PC-3 (cell line): ENCODE data around the gene FAM163A.

Experiments used
- EZH2 ChIP-seq: fragments of 300-600 bp; sonication (generic); IDR thresholded peaks from one replicate; pipeline ENCODE4 v1.6.1; 2017; ENCODE audit warnings: antibody characterized with exemption, mild to moderate bottlenecking, low read length; ENCODE audit not compliant: unreplicated experiment
- EZH2phosphoT487 ChIP-seq: fragments of 300-600 bp; sonication (generic); IDR thresholded peaks from 2 replicates; pipeline ENCODE4 v1.6.1; 2018; ENCODE audit warnings: mild to moderate bottlenecking, antibody characterized with exemption, low read length, borderline replicate concordance
- TF ChIP-seq, protein P1 (sequence below): fragments of 300-600 bp; sonication (generic); conservative IDR thresholded peaks from 2 replicates; pipeline ENCODE4 v1.5.1; 2017; ENCODE audit warnings: antibody characterized with exemption, low read depth, mild to moderate bottlenecking, low read length

DNA sequence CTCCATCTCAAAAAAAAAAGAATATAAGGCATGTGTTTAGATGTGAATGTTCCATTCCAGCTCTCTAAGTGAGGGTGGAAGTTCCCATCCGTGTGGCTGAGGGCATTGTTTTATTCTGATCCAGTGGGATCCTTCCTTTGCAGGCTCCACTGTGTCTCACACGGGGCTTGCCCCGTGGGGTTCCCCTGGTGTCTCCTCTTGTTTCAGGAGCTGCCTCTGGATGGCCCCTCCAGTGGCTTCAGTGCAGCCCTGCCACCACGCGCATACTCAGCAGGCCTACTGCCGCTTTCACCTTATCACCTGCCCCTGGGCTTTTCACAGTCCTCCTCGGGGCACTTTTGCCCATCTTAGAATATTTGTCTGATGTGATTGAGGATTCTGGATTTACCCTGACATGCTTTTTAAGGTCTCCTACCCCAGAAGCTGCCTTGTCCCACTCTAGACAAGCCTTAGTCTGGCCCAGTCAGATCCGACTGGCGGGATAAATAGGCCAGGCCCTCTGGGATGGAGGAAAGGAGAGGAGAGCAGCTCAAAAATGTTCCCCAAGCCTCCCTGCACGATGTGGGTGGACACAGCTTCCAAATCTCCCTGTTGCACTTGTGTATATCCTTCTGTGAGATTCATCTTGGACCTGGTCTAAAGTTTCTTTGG lies 55.2 kb downstream of the FAM163A start:
- TF ChIP-seq, protein P1, sequence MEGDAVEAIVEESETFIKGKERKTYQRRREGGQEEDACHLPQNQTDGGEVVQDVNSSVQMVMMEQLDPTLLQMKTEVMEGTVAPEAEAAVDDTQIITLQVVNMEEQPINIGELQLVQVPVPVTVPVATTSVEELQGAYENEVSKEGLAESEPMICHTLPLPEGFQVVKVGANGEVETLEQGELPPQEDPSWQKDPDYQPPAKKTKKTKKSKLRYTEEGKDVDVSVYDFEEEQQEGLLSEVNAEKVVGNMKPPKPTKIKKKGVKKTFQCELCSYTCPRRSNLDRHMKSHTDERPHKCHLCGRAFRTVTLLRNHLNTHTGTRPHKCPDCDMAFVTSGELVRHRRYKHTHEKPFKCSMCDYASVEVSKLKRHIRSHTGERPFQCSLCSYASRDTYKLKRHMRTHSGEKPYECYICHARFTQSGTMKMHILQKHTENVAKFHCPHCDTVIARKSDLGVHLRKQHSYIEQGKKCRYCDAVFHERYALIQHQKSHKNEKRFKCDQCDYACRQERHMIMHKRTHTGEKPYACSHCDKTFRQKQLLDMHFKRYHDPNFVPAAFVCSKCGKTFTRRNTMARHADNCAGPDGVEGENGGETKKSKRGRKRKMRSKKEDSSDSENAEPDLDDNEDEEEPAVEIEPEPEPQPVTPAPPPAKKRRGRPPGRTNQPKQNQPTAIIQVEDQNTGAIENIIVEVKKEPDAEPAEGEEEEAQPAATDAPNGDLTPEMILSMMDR, result no peak
- TF ChIP-seq EZH2phosphoT487, result no peak
- no peak for TF ChIP-seq EZH2
